Suppressor macrophage treated with lipopolysaccharide for 4 hours (primary cell): Measurements from ENCODE around the gene BRD2.
A peak's percentile ranks its signal among the peaks of the same experiment; 100 is the strongest.
"Not testable (repeated sequence)": the region's sequence is repeated elsewhere in the genome, so short reads cannot be mapped to it uniquely, and the experiment has no call there.

Experiments
- DNase-seq: peaks from one replicate; pipeline ENCODE4 v3.0.0-alpha.2; 2020

BRD2 gene

GRCh38 chr6:32968093-32968866 is at the start of gene BRD2:
BRD2 (plus strand) TSS chr6:32968594; CDS start chr6:32972899, 4,305 bp downstream.
- peak; percentile 97 for DNase-seq

- no peak for DNase-seq
Observed at GRCh38 chr6:32920715-32921114, 47.7 kb upstream of the BRD2 start.

- no peak for DNase-seq
Observed at GRCh38 chr6:32922083-32922482, 46.3 kb upstream of the BRD2 start.

- no peak for DNase-seq
Observed at GRCh38 chr6:32931211-32931610, 37.2 kb upstream of the BRD2 start.

GRCh38 chr6:32932132-32932868 is 36.1 kb upstream of the BRD2 start:
- no peak for DNase-seq

GRCh38 chr6:32933661-32934085 is 34.7 kb upstream of the BRD2 start:
- peak; percentile 83 for DNase-seq

DNA sequence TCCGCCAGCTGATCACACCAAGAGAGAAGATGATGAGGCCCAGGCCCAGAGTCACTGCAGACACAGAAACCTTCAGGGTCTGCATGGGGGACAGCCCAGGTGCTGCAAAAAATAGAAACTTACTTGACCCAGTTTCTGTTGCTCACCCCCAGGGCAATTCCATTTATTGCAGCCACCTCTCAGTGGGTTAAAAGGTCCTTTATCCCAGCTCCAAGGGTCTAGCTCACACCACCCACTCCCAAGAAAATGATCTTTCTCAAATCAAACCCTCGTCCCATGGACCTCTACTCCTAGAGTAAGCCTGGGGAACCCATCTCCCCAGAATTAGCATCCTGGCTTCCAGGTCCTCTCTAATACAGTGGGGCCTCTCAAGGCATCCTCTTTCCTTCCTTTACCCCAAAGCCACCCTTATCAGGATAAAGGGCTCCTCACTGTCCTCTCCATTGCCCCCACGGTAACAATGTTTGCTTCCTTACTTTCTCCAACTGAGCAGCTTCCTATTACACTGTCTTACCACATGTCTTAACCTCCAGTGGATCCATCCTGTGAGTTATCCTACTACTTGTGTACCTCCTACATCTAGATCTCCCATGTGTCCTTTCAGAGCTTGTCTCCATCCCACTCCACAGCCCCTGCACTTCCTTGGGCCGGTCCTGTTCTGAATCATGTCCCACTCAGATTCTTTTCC is 32.7 kb upstream of the BRD2 start:
- no peak for DNase-seq

DNA sequence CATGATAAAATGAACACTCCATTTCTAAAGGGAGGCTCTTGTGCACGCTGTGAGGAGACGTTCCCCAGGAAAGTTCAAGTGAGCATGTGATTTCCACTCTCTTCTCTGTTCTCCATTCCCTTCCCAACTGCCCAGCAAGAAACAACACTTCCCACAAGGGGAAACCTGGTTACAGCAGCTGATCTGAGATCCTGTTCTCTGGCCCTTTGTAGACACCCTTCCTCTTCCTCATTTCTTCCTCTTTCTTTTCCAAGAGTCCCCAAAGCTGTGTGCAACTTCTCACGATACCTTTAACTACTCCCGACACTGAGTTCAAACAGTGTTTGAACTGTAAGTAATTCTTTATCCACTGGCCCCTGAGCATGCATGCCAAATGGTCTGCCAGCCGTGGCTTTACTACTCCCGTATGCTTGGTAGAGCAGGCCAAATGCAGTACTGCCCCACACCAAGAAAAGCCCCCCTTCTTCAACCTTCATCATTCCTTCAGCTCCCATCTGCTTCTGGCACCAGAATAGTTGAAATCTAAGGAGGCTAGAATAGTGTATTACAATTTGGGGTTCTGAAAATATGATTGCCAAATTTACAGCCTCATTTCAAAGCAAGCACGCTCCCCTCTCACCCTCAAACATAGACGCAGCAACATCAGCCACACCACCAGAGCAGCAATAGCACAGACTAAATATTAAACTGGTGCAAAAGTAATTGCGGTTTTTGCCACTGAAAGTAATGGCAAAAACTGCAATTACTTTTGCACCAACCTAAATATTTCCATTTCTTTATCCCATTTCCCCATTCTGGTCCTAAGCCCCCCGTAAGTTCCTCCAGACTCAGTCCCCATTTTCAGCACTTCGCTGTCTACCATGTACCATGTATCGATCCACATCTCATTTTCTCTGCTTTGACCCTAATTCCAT is 31.9 kb upstream of the BRD2 start:
- peak; percentile 66 for DNase-seq

DNA sequence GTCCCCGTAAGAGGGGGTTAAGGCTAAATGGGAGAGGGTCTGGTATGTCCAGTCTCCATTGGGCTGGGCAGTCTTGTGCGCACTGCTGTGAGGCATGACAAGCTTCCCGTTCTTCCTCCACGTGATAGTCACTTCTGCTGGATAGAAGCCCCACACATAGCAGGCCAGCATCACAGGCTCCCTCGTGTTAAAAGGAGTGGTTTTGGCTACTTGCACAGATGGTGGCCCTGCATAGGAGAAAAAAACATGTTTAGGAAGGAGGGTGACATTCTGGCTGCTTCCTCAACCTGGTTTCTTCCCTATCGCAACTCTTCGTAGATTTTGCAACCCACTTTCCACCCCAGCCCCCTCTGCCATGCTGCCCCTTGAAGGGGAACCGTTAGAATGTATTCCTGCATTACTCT is 31.2 kb upstream of the BRD2 start:
- peak; percentile 71 for DNase-seq

GRCh38 chr6:32938494-32938893 is 29.9 kb upstream of the BRD2 start:
- DNase-seq: no peak

DNA sequence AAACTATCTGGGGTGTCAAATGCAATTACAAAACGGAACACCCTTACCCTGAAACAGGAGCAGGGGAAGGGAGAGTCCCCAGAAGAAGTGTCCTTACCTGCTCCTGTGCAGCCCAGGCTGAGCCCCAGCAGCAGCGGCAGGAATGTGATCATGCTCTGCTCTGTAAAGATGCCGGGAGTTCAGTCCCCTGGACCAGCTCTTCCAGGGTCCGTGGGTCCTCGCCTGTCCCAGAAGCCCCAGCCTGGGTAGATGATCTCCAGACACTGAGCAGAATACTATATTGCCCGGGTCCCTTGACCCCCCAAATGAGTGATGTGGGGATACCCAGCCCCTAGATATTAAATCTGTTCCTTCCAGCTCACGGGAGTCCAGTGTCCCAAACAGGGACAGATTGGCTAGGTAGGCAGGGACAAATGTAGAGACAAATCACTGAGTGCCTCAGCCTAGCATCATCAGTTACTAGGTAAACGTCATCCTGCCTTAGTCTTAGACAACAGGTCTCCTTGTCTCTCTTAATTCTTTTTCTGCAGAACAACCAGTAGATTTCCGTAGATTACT is 27.7 kb upstream of the BRD2 start, which contains the start of gene HLA-DMB:
Gene HLA-DMB (minus strand): TSS at position 373 of the 558 bp plus-strand sequence. CDS start 221 bp downstream, at position 152.
- DNase-seq: peak; percentile 83

- DNase-seq: peak; percentile 58
Observed at GRCh38 chr6:32941214-32941768, 27.1 kb upstream of the BRD2 start.

DNA sequence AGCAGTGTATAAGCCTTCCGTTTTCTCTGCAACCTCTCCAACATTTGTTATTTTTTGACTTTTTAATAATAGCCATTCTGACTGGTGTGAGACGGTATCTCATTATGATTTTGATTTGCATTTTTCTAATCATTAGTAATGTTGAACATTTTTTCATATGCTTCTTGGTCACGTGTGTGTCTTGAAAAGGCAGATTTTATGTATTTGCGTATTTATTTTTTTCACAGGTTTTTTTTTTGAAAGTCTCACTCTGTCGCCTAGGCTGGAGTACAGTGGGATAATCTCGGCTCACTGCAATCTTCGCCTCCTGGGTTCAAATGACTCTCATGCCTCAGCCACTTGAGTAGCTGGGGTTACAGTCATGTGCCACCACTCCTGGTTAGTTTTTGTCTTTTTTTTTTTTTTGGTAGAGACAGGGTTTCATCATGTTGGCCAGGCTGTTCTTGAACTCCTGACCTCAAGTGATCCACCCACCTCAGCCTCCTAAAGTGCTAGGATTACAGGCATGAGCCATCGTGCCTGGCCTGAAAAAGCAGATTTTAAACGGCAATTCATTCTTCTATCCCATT is 25.8 kb upstream of the BRD2 start:
- not testable (repeated sequence) for DNase-seq

DNA sequence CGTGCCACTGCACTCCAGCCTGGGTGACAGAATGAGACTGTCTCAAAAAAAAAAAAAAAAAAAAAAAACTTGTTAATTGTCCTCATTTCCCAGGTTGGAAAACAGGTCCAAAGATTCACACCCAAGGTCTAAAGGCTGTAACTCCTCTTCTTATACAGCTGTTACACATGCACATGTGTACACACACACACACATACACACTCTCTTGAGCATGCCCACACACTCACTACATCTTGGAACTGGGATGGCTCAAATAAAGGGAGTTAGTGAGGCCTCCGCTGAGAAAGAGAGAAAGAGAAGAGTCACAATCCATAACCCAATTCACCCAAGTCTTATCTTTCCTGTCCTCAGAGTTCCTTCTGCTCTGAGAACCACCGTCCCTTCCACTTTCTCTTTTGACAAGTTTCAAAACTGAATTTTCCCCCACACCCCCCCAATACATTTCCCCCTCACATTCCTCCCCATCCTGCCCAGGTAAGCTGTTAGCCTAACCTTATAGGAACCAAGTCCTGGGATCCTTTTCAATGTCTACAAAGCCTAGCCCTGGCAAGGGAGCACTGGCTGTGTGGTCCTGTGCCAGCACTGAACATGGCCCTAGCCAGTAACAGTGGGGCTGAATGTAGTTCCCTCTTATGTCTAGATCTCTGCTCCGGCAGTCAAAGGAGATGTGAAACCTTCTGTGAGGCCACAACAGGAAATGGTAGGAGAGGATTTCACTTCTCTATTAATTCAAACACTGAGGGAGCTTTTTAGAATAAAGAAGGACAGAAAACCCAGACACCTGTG is 24.3 kb upstream of the BRD2 start:
- DNase-seq: peak; percentile 90

DNA sequence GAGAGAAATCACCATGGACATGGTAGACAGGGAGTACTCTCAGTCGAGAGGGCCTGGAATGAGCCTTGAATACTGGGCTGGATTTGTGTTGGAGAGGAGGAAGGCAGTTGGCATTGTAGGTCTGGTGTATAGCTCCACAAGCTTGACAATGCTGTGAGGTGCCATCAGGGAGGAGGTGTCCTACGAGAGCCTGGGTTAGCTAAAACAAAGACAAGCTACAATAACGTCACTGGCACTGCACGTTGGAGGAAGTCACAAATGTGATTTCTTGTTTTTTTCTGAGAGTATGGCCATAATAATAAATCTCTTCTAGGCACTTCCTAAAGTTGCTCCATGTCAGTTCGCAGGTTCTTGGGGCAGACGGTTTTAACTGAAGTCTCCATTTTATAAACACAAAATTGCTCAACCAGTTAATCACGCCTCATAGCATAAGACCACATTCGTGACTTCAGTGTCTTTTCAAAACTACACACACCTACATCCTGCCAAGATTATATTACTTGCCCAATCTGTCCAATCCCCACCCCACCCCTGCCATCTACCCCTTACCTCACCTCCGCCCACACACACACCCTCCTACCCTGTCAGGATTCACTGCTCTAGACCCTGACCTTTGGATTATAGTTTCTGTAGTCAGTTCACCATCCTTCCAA is 23.2 kb upstream of the BRD2 start:
- DNase-seq: peak; percentile 78

GRCh38 chr6:32945953-32946352 is 22.4 kb upstream of the BRD2 start:
- DNase-seq: no peak

DNA sequence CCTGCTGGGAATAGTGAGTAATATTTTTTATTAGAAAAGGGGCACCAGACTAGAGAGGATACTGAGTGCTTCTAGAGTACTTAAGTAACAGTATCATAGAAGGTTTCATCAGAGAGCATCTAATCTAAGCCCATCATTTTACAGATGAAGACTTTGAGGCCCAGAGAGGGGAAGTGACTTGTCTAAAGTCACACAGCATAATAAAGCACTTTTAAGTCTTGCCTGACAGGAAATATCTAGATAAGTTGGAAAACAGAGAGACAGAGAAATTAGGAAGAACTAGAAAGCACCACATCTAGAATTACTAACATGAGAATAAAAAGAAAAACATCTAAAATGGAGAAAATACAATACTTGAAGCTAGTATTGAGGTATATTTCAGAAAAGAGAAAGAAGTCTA is 21.5 kb upstream of the BRD2 start:
- DNase-seq: no peak

DNA sequence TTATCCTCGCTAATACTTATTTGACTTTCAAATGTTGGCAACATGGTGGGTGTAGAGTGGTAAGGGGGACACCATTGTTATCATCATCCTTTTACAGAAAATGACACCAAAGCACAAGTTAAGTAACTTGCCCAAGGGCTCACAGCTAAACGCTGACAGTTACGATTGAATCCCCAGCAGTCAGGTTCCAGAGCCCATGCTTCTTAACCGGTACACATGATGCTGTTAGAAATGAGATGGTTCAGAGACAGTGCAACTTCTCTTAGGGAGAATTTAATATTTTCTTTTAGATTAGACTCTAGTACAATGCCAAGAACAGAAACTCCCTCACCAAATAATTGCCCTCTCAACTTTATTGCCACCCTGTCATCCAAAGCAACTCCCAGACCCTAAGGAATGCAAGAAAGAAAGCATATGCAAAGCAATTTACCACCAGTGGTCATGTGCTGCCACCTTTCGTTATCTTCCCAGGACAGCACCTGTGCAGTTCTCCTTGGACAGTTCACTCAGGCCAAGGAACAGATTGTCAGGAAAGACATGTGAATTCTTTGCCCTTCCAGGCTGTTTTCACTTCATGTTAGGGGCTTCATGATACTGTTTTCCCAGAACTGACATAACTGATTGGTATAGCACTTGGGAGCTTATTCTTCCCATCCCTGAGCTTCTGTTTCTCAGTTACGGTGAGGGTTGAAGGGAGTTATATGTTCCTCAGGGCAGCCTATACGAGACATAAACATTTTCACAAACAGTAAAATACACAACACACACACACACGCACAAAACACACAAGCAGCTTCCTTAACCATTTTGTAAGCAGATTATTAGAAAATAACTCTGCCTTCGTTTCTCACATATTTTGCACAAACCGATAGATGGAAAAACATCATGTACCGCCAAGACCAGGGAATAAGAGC is 20.6 kb upstream of the BRD2 start:
- peak; percentile 56 for DNase-seq

DNA sequence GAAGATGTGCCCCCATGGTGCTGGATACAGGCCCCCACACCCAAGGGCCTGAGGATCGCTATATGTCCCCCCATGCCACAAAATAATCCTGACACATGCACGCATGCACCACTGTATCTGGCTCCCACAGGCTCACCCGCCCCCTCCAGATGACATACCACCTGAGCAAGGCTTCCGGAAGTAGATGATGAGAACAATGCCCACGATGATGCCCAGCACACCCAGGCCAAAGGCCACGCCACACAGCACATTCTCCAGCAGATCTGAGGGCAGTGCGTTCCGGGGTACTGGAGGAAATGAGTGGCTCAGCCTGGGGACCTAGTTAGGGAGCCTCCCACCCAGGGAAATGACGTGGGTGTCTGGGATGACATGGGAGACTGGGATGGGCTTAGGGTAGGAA is 19.3 kb upstream of the BRD2 start:
- DNase-seq: no peak
